Ureter (tissue), 1 donor: ENCODE results near the gene NPM1. TPM values are rescaled to one million over a fixed set of nuclear protein-coding genes. Genes with fewer than 3 reads are reported as not detected.
"Not testable (repeated sequence)": the region's sequence is repeated elsewhere in the genome, so short reads cannot be mapped to it uniquely, and the experiment has no call there.

Source experiments
- DNase-seq: peaks from one replicate; pipeline ENCODE4 v3.0.0-alpha.2; 2020; ENCODE audit warnings: low spot score
- total RNA-seq: library from RNA; stranded (reverse); gene quantifications from one replicate; pipeline ENCODE4 v1.2.4, GENCODE V29; 2023
- donor health status: DM: yes; HTN: yes; CAD: no.

The NPM1 gene
- total RNA-seq, 1 donor from 2014 or later, result 877 TPM

DNA sequence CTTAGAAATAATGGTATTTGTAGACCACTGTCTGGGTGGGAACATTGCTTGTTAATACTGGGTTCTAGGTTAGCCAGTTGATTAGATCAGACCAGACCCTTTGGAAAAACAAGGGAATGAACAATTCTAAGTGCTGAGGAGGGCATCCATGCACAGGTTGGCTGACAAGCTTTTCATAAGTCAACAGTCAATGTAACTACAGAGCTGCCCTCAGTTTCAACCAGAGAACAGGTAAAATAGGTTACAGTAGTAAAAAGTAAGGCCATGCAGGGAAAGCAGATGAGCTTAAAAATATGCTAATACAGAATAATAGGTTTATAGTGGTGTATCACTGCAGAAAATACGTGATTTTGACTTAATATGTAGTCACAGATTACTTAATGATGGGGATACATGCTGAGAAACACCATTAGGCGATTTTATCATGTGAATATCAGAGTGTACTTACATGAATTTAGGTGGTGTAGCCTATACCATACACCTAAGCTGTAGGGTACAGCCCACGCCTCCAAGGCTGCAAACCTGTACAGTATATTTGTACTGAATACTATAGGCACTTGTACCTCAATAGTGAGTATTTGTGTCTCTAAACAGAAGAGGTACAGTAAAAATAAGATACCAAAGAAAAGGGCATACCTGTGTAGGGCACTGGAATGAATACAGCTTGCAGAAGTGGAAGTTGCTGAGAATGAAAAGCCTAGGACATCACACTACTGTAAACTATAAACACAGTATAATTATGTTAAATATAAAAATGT is 25.7 kb downstream of the NPM1 start:
- no peak for DNase-seq

DNA sequence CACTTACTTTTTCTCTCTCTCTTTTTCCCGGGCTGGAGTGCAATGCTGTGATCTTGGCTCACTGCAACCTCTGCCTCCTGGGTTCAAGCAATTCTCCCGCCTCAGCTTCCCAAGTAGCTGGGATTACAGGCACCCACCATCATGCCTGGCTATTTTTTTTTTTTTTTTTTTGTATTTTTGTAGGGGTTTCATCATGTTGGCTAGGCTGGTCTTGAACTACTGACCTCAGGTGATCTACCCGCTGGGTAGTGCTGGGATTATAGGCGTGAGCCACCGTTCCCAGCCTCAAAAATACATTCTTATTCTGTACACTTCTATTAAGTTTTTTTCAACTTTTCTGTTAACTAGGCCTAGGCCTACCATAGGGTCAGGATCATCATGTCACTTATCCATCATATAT is 26.3 kb downstream of the NPM1 start:
- DNase-seq, result not testable (repeated sequence)

GRCh38 chr5:171415115-171415730 is 27.6 kb downstream of the NPM1 start:
- DNase-seq, result no peak

GRCh38 chr5:171416160-171417049 is 28.8 kb downstream of the NPM1 start:
- no peak for DNase-seq

DNA sequence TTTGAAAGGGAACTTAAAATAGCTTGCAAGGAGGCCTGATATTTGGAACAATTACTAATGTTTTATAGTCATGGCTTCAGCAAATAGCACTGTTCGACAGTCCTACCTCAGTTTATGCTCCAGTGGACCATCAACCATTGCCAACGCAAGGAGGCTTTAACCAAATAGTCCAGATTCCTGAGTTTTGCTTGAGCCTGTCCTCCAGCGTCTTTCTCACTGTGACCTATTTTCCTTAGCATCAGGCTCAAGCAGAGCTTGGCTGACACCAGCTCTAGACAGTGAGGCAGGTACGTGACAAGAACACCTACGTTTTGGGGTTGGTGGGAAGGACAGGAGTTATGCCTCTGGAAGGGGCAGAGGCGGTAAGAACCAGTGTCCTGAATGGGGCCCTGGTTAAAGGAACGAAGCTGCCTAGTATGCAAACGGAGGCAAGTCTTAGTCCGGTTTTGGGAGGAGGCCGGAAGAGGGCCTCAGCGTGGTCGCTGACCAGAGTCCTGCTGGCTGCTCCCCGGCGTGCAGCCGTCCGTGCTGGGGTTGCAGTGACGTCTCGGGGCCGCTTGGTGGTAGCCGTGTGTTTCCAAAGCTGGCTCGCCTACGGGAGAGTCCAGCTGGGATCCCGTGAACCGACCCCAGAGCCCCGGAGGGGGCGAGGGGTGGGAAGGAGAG is 30.8 kb downstream of the NPM1 start:
- peak; percentile 83 for DNase-seq

GRCh38 chr5:171418982-171419687 is 31.5 kb downstream of the NPM1 start, which contains the start of gene FGF18:
FGF18 (plus strand) TSS chr5:171419647; CDS start chr5:171420200, 553 bp downstream.
- DNase-seq, result no peak

- no peak for DNase-seq
Observed at GRCh38 chr5:171419688-171420430, 32.2 kb downstream of the NPM1 start.

- peak; percentile 83 for DNase-seq
Observed at GRCh38 chr5:171420431-171421241, 33.0 kb downstream of the NPM1 start.

- no peak for DNase-seq
Observed at GRCh38 chr5:171421331-171422262, 33.9 kb downstream of the NPM1 start.

DNA sequence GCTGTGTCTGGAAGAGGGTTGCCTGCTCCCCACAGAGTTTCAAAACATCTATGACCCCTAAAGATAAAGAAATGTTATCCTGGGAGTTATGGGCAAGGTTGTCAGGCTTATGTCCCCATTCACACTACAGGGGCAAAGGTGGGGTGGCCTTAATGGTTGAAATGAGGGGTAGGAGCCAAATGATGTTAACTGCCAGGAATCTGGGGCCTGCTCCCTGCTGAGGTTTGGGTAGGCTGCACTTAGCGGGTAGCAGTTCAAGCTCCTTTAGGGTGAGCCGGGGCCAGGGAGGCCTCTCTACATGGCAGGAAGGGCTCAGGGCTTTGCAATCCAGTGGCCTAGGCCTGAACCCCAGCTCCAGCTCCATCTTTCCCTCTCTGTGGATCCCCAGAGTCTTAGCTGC is 34.8 kb downstream of the NPM1 start:
- no peak for DNase-seq

DNA sequence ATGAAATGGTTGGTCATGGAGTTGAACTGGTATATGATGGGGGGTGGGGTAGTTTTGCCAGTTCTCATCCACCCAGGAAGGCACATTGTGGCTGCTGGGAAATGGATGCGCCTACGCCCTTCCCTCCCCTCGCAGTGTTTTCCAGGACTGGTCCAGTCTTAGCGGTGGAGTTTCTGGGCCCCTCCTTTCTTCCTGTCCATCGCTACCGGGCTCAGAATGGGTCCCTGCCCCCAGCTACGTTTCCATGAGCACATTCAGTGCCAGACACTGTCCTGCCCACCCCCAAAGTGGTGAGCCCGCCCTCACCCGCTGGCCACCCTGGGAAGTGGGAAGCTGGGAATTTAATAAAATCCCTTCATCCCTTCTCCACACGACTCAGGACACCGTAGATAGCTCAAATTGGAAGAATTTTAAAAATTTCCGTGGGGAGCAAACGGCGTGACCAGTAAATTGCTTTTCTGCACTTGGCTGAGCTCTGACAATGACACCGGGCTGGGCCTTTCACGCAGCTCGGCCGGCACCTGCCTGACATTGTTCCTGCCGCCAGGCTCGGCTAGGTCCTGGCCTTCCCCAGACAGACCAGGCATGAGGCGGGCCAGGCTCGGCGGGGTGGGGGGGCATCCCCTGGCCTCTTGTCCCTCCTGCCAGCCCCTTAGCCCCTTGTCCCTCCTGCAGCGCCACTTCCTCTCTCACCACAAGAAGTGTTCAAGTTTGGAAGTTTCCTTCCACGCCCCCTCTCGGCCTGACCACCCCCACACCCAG is 35.4 kb downstream of the NPM1 start:
- DNase-seq, result no peak

- peak; percentile 38 for DNase-seq
Observed at GRCh38 chr5:171424726-171425125, 37.1 kb downstream of the NPM1 start.

- DNase-seq, result no peak
Observed at GRCh38 chr5:171425596-171426244, 38.1 kb downstream of the NPM1 start.

- peak; percentile 17 for DNase-seq
Observed at GRCh38 chr5:171426266-171426665, 38.6 kb downstream of the NPM1 start.

GRCh38 chr5:171426680-171427079 is 39.0 kb downstream of the NPM1 start:
- no peak for DNase-seq

DNA sequence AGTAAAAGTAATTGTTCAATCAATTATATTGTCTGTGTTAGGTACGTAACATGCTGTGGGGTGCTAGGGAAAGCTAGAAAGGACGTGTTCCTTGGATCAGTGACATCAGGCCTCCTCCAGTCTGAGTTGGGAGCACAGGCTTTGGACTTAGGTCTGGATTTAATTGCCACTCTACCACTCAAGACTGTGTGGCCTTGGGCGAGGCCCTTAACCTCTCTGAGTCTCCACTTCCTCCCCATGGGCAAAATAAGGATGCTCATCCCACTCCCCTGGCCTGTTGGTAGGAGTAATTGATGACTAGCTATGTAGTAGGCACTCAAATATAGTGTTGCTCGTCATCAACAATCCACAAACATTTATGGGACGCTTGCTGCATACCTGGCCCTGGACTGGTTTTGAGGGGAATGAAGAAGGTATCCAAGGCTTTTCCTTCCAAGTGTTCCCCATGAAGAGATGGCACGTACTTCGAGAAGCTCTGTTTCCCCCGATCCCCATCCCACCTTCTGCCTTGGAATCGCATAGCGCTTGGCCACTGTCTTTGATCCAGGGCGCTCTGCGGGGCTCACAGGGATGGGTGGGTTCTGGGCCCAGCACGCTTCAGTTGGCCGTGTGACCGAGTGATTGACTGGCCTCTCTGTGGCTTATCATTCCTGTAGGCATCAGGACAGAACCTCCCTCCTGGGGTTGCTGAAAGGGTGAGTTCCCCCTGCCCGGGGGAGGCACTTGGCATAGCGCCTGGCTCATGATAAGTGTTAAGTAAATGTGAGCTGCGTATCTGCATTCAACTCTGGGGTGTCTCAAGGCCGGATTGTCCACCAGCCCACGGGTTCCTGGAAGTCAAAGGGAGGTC is 39.9 kb downstream of the NPM1 start:
- peak; percentile 27 for DNase-seq
